HG02623 (cell line): ENCODE results near the gene TTC22.
"Not testable (repeated sequence)": the region's sequence is repeated elsewhere in the genome, so short reads cannot be mapped to it uniquely, and the experiment has no call there.

Source experiments
- ATAC-seq: cut with Tn5 transposase; IDR thresholded peaks from one replicate; pipeline ENCODE4 v1.9.1; 2021; ENCODE audit warnings: moderate library complexity; ENCODE audit not compliant: unreplicated experiment

Gene TTC22

DNA sequence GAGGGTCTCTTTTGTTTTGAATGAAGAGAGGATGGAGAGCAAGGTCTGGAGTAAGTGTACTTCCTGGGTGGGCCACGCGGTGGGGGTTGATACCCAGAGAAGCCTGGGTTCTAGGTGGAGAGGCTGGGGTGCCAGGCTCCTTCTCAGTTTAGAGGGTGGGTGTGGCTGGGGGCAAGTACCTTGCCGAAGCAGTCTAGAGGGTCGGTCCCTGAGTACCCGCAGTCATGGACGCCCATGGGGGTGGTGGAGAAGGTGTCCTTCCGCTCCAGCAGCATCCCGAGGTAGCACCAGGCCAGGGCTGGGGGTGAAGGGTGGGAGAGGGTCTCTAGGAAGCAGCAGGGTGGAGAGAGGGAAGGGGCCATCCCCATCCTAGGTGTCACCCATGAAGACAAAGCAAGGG, 14.3 kb downstream of the TTC22 start:
- ATAC-seq: no peak

DNA sequence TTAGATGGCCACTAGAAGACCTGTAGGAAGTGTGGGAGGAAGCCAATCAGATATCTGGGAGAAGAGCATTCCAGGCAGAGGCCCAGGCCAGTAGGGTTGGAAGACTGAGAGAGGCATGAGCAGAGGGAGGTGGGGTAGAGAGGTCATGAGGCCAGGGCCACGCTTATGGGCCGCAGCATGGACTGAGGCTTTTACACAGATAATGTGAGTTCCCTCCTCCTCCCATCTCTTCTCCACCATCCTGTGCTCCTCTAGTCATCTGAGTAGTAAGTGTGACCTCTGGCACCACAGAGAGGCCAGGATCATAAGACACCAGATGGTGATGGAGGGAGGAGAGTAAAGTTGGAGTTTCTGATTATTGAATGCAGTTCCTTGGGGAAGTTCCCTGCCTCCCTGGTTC, 17.1 kb downstream of the TTC22 start:
- no peak for ATAC-seq

DNA sequence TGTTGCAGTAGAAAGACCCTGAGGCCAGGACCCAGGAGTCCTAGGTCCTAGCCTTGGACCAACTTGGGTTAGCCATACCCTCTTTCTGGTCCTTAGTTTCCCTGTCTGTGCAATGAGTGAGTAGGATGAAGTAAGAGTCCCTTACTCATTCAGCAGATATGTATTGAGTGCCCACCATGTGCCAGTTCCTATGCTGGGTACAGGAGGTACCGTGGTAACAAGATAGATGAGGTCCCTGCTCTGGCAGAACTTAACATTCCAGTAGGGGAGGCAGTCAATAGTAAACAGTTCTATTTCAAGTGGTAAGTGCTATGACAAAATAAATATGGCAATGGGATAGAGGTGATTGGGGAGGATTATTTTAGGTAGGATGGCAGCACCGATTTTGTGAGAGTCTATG, 18.5 kb downstream of the TTC22 start:
- ATAC-seq: no peak

DNA sequence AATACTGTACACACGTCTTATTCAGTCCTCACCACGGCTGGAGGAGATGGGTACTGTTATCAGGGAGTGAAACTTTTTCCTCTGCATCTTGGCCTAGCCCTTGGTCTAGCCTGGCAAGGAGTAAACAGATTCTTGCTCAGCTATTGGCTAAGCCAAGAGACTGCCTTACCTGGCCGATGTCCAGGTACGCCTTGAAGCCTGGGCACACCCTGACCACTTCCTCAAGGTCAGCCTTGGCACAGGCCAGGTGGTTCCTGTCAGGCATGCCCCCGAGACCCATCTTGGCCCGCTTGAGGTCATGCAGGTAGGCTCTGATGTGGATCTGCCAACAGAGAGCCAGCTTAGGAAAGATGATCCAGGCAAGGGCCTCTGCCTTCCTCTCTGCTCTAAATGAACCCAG, 19.0 kb downstream of the TTC22 start:
- no peak for ATAC-seq

DNA sequence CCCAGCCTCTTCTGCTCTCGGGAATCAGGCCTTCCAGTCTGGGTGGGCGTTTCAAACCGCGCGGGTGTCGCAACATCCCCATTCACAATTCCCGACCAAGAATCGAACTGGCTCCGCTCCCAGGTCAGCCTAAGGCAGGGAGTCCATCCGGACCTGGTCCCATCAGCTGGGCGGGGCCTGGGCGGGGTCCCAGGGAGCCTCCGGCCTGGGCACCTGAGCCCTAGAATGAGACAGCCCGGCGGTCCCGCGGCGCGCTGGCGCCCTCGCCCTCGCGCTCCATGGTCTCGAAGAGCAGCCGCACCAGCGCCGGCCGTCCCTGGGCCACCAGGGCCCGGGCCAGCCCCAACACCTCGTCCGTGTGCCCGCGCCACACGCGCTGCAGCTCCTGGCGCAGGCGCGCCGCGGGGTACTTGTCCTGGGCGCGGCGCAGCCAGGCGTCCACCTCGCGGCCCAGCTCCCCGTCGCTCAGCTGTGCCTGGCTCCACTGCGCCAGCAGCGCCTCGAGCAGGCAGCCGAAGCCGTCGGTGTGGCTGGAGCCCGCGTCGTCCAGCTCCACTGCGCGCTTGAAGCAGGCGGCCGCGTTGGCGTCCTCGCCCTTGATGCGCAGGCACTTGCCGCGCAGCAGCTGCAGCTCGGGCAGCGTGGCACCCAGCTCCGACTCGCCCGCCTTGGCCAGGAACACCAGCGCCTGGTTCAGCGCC, 19.9 kb downstream of the TTC22 start:
- no peak for ATAC-seq

DNA sequence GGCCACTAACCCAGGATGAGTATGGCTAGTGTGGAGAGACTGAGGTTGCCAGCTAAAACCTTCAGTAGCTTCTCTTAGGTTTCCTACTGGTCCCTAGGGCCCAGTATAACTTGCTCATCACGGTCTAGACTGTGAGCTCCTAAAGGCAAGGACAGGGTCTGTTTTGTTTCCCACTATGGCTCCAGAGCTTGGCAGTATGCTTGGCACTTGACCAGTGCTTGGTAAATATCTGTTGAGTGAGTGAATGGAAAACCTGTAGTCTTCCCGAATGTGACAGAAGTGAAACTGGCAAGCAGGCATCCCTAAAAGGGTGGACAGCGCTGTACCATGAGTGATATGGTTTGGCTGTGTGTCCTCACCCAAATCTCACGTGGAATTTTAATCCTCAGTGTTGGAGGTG, 23.7 kb downstream of the TTC22 start:
- ATAC-seq: no peak

DNA sequence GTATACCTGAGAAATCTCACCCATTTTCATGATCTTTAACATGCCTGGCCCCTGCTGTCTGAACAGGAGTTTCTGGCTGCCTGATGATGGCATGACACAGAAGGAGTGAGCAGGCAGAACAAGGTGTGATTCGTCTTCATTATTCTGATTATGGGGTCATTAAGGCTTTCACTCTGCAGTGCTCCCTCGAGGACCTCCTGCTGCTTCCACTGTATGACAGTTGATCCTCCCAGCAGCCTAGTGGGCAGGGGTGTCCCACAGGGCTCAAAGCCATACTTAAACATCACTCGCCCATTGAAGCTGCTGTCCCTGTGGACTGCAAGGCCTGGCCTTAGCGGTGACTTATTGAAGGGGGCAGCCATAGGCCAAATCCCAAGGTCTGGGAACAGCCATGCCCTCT, 24.1 kb downstream of the TTC22 start:
- no peak for ATAC-seq

DNA sequence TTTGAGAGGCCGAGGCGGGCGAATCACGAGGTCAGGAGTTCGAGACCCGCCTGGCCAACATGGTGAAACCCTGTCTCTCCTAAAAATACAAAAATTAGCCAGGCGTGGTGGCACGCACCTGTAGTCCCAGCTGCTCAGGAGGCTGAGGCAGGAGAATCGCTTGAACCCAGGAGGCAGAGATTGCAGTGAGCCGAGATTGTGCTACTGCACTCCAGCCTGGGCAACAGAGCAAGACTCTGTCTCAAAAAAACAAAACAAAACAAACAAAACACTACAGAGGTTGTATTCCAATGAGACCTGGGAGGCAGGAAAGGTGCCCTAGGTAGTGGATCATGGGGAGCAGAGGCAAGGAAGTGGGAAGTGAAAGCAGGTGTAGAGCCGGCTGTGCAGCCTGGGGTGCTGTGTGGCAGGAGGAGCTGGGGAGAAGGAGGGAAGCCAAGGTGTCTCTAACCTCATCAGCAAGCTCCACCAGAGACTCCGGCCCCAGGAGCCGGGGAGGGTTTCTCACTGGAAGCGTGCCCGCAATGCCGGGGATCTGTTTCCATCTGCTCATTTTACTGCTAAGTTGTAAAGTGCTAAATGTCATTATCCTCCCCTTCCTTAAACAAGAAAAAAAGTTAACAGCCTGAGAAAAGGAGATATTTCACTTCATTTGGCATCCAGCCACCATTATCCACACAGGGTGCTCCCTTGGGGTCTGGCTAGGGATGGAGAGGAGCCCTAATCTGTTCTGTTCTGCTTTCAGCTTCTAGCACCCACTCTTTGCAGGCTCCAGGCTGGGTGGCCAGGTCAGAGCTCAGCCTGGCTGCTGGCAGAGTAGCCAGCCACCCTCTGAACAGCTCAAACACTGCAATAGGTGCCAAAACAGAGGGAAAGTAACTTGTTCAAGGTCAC, 25.0 kb downstream of the TTC22 start:
- ATAC-seq: not testable (repeated sequence)

DNA sequence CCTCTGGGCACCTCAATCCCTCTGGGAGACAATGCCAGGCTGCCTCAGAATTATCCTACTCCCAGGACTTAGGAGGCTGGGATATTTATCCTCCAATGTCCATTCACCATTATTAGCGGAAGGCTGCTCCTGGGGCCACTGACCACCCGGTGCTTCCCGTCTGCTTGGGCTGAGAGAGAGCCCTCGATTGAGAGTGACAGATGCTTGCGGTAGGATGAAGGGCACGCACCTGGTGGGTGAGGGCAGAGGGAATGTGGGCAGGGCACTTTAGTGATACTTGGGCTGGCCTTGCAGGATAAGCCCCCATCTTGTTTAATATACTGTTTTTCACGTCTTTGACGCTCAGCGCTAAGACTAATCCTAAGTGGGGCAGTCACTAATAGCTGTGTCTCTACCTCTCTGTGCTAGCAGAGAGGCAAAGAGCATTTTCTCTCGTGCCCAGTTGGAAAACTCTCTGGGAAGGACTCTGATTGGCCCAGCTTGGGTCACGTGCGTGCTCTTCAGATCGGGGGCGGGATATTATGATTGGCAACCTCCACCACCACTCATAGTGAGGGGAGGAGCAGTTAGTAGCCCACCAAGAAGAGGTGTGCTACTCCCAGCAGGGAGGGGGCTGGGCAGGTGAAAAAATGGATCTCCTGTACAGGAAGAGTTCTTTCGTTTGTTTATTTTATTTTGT, 26.2 kb downstream of the TTC22 start:
- no peak for ATAC-seq

DNA sequence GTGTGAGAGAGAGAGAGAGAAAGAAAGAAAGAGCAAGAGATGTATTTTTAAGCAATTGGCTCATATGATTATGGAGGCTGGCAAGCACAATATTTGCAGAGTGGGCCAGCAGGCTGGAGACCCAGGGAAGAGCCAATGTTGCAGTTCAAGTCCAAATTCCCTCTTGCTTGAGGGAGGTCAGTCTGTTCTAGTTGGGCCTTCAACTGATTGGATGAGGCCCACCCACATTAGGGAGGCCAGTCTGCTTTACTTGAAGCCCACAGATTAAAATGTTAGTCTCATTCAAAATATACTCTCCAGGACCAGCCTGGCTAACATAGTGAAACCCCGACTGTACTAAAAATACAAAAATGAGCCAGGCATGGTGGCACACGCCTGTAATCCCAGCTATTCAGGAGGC, 28.2 kb downstream of the TTC22 start:
- ATAC-seq: no peak

DNA sequence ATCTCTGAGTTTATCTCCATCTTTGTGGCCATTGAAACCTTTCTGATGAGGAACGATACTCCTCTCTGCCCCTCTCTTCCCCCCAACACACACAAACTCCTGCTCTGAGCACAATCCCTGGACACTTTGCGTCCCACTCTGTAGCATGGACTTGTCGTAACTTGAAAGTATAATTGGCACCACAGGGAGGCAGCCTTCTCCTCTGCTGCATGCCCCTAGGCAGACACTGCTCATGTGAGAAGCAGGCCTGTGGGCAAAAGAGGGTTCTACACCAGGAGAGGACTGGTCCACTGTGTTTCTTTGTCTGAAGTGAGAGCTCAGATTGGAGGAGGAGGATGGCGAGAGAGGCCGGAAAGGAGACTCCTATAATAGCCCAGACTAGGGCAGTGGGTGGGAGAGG, 33.0 kb downstream of the TTC22 start:
- no peak for ATAC-seq

DNA sequence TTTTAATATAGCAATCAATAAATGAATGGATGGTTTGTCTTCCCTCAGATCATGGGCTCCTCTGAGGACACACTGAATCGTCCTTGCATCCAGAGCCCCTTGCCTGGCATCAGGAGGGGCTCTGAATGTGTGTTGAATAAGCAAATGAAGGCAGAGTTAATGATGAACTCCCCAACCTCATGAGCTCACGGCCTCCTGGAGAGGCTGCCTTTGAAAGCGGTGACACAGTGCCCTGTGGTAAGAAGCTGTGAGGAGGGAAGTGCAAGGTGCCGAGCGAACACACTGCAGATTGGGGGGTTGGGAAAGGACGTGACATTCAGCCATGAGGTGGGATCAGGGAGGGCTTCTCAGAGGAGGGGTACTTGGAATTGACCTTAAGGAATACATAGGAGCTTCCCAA, 33.6 kb downstream of the TTC22 start:
- ATAC-seq: no peak

DNA sequence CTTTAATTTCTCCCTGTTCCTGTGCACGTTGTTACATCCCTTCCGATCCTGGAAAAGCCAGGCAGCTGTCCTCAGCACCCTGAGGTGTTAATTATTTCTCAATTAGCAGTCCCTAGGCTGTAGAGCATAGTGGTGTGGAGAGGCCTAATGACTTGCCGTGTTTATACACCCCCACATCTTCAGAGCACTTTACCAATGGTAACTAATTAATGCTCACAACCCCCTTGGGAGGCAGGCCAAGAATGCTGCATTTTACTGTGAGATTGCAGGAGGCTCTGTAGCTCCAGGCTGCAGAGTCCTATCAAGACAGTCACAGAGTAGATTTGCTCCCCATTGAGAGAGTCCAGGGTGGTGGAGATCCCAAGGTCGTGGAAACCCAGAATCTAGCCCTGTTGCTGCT, 34.4 kb downstream of the TTC22 start:
- no peak for ATAC-seq

DNA sequence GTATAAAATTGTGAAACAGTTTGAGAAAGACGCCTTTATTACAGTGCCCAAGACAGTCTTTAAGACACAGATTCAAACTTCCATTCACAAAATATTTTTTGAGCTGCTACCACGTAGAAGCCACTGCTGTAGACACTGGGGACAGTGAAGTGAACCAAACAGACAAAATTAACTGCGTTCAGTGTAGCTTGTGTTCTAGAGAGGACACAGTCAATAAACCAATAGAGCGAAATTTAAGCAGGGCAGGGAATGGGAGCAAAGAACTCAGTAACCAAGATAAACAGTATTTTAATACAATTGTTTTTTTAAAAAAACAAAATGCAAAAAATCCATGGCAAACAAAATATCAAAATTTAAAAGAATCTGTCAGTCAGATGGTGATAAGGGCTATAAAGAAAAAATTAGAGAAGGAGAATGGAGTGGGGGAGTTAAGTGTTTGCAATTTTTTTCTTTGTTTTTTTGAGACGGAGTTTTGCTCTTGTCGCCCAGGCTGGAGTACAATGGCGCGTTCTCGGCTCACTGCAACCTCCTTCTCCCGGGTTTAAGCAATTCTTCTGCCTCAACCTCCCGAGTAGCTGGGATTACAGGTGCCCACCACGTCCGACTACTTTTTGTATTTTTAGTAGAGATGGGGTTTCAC, 36.1 kb downstream of the TTC22 start:
- peak; percentile 11 for ATAC-seq

DNA sequence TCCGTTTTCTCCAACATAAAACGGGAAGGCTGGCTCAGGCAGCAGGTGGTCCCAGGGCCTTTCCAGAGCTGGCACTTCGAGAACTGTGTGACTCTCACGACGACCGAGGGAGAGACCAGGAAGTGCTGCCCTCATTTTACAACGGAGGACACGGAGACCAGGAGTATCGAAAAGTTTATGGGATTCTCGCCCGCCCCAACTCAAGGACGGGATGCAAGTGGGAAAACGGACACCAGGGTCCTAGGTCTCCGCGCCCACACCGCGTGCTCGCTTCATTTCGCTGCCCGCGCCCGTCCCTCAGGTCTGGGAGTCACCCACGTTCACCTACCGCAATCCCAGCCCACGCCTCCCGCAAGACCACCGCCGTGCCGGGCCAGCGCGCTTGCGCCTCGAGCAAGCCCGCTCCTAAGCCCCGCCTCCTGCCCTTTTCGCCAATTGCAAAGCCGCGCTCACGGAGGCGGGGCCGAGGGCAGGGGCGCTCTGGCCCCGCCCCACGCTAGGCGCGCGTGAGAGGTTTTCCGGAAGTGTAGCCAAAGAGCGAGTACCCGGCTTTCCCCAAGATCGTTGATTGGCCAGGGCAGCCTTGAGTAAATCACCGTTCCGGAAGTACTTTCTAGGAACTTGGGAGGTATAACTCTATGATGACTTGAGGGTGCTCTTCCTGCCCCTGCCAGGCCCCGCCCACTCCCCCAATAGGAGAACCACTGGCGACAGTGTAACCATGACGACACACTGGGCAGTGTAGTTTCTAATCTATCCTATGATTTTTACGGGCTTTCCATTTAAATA, 36.8 kb downstream of the TTC22 start, which contains the start of gene PARS2:
TSS of gene PARS2 (minus strand) at position 391 of the 789 bp plus-strand sequence. CDS start 5,362 bp downstream, outside the sequence.
- ATAC-seq: peak; percentile 94

DNA sequence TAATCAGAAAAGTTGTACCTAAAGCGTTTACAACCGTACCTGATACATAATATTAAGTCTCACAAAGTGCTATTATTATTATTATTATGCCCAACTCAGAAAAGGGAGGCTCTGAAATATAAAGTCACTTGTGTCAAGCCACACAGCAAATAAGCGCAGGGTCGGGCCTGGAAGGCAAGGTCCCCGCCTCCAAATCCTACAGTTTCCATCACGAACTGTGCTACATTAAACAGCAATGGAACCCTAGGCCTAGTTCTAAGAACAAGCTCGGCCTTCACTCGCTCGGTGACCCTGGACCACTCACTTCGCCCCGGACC, 37.3 kb downstream of the TTC22 start:
- no peak for ATAC-seq

DNA sequence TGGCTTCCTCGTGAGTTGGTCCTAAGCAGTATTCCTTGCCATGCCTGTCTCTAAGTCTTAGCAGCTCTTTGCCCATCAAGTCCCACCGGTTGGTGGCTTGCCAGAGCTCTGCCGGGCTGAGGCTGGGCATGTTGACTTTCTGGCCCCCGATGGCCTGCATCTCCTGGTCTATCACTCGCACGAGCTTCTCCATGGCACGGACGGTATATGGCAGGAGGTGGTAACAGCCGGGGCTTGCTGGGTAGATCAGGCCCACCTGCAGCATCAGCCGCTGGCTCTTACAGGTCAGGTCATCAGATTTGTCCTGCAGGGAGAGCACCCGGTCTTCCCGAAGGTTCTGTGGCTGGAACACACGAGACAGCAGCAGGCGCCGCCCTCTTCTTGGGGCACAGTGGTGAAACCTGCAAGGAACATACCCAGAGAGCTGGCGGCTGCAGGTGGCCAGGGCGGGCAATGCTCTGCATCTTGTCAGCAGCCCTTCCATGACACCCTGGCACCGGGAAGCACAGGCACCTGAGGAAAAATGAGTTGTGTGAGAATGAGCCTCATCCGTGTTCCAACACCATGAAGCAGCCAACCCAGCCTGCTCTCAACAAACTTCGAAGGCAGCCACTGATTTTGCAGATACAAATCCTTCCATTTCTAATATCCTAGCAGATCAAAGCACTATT, 42.3 kb downstream of the TTC22 start:
- ATAC-seq: no peak

DNA sequence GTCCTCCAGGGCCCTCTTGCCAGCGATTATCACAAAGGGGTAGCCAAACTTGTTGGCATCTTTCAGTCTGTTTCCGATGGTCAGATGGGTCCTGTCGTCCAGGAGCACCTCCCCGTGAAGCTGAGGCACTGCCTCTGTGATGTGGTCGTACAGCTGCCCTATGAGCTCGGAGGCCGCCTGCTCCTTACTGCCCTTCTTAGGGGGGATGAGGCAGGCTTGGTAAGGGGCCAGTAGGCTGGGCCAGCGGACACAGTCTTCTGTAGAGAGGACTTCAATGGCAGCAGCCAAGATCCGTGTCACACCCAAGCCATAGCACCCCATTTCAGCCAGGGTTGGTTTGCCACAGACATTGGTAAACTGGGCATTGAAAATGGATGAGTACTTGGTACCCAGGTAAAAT, 43.3 kb downstream of the TTC22 start:
- ATAC-seq: no peak

DNA sequence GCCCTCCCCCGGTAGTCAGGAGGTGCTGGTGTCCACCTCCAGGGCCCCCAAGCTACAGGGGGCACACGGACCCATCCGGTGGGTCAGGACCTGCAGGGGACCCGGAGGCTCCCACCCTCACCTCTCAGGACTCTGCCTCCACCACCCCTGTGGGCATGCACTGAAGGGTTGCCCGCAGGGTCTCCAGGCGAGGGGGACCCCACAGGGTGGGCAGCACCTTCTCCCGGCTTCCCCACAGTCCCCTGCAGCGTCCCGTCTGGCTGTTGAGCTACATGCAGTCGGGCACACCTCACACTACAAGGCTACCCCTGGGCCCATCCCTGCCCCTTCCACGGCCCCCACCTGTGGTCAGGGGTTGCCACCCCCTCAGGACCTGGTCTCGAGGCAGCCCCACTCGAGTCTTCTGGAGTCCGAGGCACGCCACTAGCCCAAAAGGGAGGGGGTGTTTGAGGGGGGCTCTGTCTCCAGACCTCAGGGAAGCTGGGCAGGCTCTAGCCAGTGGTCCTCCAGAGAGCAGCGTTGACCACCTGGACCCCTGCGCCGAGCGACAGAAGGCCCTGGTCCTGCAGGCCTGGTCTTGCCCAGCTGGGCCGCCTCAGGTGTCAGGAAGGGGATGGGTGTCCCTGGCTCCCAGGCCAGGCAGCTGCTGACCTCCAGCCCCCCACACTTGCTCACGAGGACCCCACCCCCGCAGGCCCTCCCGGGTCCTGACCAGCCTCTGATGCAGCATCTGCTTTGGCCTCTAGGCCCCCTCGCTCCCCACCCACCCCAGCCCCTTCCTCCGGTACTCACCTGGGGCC, 46.4 kb downstream of the TTC22 start:
- ATAC-seq: no peak
